DOHH2 (cell line): ENCODE data around the gene RPS6KA2.

ENCODE experiments used
- H3F3A ChIP-seq: fragments of 200-600 bp; sonication (generic), shearing (Covaris generic); 2 replicates; pipeline ENCODE4 v1.6.0; 2016; ENCODE audit warnings: antibody characterized with exemption, mild to moderate bottlenecking; ENCODE audit not compliant: control insufficient read depth, insufficient read depth
- H3K27ac ChIP-seq: fragments of 200-600 bp; sonication (generic); 2 replicates; pipeline ENCODE4 v1.5.1; 2014; ENCODE audit warnings: low read depth, mild to moderate bottlenecking, low read length, moderate library complexity
- H3K27me3 ChIP-seq: fragments of 200-600 bp; sonication (generic); 2 replicates; pipeline ENCODE4 v1.6.1; 2014; ENCODE audit warnings: mild to moderate bottlenecking, low read length, mixed read lengths; ENCODE audit not compliant: control insufficient read depth
- H3K36me3 ChIP-seq: fragments of 200-600 bp; sonication (generic); 2 replicates; pipeline ENCODE4 v1.6.1; 2014; ENCODE audit warnings: mild to moderate bottlenecking, low read length, moderate library complexity, mixed read lengths; ENCODE audit not compliant: control insufficient read depth
- H3K4me1 ChIP-seq: fragments of 200-600 bp; sonication (generic); 2 replicates; pipeline ENCODE4 v1.6.1; 2014; ENCODE audit warnings: mild to moderate bottlenecking, low read length, mixed read lengths; ENCODE audit not compliant: control insufficient read depth
- H3K4me2 ChIP-seq: fragments of 200-600 bp; sonication (generic); 2 replicates; pipeline ENCODE4 v1.6.0; 2014; ENCODE audit warnings: mild to moderate bottlenecking, low read length, moderate library complexity
- H3K4me3 ChIP-seq: fragments of 200-600 bp; sonication (generic); 2 replicates; pipeline ENCODE4 v1.5.1; 2014; ENCODE audit warnings: mild to moderate bottlenecking, low read length, mixed read lengths
- H3K79me2 ChIP-seq: fragments of 200-600 bp; sonication (generic); 2 replicates; pipeline ENCODE4 v1.6.1; 2014; ENCODE audit warnings: mild to moderate bottlenecking, low read length, mixed read lengths; ENCODE audit not compliant: control insufficient read depth
- H3K9me2 ChIP-seq: fragments of 200-600 bp; sonication (generic); replicated peaks from 2 replicates; pipeline ENCODE4 v1.6.1; 2014; ENCODE audit warnings: mild to moderate bottlenecking, low read length, mixed read lengths; ENCODE audit not compliant: control insufficient read depth
- H3K9me3 ChIP-seq: fragments of 200-600 bp; sonication (generic); 2 replicates; pipeline ENCODE4 v1.6.1; 2014; ENCODE audit warnings: antibody characterized with exemption, low read length, mixed read lengths; ENCODE audit not compliant: control insufficient read depth, insufficient read depth
- H4K20me1 ChIP-seq: fragments of 200-600 bp; sonication (generic); 2 replicates; pipeline ENCODE4 v1.6.0; 2014; ENCODE audit warnings: low read depth, mild to moderate bottlenecking, antibody characterized with exemption, low read length, moderate library complexity; ENCODE audit not compliant: control insufficient read depth, insufficient read depth
- EZH2phosphoT487 ChIP-seq: fragments of 200-600 bp; sonication (generic); IDR thresholded peaks from 2 replicates; pipeline ENCODE4 v1.6.1; 2017; ENCODE audit warnings: borderline replicate concordance, mild to moderate bottlenecking, antibody characterized with exemption, low read length, moderate library complexity, mixed read lengths
- TF ChIP-seq, protein P1 (sequence below): fragments of 200-600 bp; sonication (generic); IDR thresholded peaks from one replicate; pipeline ENCODE4 v1.5.1; 2014; ENCODE audit warnings: antibody characterized with exemption, mild to moderate bottlenecking, low read depth, low read length; ENCODE audit not compliant: poor library complexity, severe bottlenecking

The RPS6KA2 gene

GRCh38 chr6:166439366-166440091 lies 187.5 kb downstream of the RPS6KA2 start:
- Histone ChIP-seq H4K20me1 (no peaks in the 10 kb centered on the region), H3K4me1 (peaks cover 30% of the 10 kb centered on the region), H3K4me2 (peak overlapping the region; percentile 31), H3F3A (no peaks in the 10 kb centered on the region), H3K9me3 (no peaks in the 10 kb centered on the region), H3K9me2 (no peaks in the 10 kb centered on the region), H3K27me3 (no peaks in the 10 kb centered on the region), H3K27ac (no peak overlapping the region), H3K79me2 (no peaks in the 10 kb centered on the region), H3K4me3 (no peak overlapping the region), H3K36me3 (no peaks in the 10 kb centered on the region)
- TF ChIP-seq, protein P1, sequence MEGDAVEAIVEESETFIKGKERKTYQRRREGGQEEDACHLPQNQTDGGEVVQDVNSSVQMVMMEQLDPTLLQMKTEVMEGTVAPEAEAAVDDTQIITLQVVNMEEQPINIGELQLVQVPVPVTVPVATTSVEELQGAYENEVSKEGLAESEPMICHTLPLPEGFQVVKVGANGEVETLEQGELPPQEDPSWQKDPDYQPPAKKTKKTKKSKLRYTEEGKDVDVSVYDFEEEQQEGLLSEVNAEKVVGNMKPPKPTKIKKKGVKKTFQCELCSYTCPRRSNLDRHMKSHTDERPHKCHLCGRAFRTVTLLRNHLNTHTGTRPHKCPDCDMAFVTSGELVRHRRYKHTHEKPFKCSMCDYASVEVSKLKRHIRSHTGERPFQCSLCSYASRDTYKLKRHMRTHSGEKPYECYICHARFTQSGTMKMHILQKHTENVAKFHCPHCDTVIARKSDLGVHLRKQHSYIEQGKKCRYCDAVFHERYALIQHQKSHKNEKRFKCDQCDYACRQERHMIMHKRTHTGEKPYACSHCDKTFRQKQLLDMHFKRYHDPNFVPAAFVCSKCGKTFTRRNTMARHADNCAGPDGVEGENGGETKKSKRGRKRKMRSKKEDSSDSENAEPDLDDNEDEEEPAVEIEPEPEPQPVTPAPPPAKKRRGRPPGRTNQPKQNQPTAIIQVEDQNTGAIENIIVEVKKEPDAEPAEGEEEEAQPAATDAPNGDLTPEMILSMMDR = no peak
- no peak for TF ChIP-seq EZH2phosphoT487

- H3K27me3 ChIP-seq = no peaks in the 10 kb centered on the region
- no peak overlapping the region for H3K4me2 ChIP-seq
- no peak overlapping the region for H3K27ac ChIP-seq
- no peak overlapping the region for H3K4me3 ChIP-seq
- no peaks in the 10 kb centered on the region for H3K9me2 ChIP-seq
- H3F3A ChIP-seq = no peaks in the 10 kb centered on the region
- H3K9me3 ChIP-seq = no peaks in the 10 kb centered on the region
- H3K36me3 ChIP-seq = no peaks in the 10 kb centered on the region
- H3K79me2 ChIP-seq = no peaks in the 10 kb centered on the region
- H3K4me1 ChIP-seq = peaks cover 29% of the 10 kb centered on the region
- H4K20me1 ChIP-seq = no peaks in the 10 kb centered on the region
- TF ChIP-seq, protein P1 = no peak
- TF ChIP-seq EZH2phosphoT487 = no peak
These were observed 188.7 kb downstream of the RPS6KA2 start for GRCh38 chr6:166438211-166438861.

- Histone ChIP-seq H3K9me2 (no peaks in the 10 kb centered on the region), H3K4me2 (no peak overlapping the region), H3K9me3 (no peaks in the 10 kb centered on the region), H3K4me1 (peaks cover 26% of the 10 kb centered on the region), H3F3A (no peaks in the 10 kb centered on the region), H3K27ac (no peak overlapping the region), H4K20me1 (no peaks in the 10 kb centered on the region), H3K79me2 (no peaks in the 10 kb centered on the region), H3K27me3 (no peaks in the 10 kb centered on the region), H3K4me3 (no peak overlapping the region), H3K36me3 (no peaks in the 10 kb centered on the region)
- TF ChIP-seq, protein P1 = no peak
- no peak for TF ChIP-seq EZH2phosphoT487
These were observed 189.4 kb downstream of the RPS6KA2 start for GRCh38 chr6:166437661-166438060.
